ENCODE data around the gene IFNLR1.

IFNLR1 gene

DNA sequence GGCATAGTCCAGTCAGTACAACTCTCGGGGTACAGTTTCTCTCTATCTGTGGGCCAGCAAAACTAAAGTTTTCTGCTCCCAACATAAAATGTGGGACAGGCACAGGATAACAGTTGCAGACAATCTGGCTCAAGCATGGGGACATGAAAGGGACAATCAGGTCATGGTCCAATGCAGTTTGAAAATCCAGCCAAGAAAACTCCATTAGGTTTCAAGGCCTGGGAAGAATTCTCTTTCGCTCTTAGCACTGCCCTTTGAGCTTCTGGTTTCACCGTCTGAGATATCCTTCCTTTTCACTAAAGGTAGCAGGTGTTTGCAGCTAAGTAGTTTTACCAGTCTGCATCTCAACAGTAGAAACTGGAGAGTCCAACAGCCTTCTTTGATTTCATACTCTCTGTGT lies 23.1 kb downstream of the IFNLR1 start:
- no peak overlapping the region for H3K4me3 ChIP-seq (ENCODE audit: control insufficient read depth, low read depth, low read length)
- TF ChIP-seq, protein P1, sequence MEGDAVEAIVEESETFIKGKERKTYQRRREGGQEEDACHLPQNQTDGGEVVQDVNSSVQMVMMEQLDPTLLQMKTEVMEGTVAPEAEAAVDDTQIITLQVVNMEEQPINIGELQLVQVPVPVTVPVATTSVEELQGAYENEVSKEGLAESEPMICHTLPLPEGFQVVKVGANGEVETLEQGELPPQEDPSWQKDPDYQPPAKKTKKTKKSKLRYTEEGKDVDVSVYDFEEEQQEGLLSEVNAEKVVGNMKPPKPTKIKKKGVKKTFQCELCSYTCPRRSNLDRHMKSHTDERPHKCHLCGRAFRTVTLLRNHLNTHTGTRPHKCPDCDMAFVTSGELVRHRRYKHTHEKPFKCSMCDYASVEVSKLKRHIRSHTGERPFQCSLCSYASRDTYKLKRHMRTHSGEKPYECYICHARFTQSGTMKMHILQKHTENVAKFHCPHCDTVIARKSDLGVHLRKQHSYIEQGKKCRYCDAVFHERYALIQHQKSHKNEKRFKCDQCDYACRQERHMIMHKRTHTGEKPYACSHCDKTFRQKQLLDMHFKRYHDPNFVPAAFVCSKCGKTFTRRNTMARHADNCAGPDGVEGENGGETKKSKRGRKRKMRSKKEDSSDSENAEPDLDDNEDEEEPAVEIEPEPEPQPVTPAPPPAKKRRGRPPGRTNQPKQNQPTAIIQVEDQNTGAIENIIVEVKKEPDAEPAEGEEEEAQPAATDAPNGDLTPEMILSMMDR (IDR thresholded peaks at IDR 0.05; ENCODE audit: control insufficient read depth, insufficient read depth, low read depth, low read length, missing control alignments): no peak
- DNase-seq (ENCODE audit: low read depth): no peak

DNA sequence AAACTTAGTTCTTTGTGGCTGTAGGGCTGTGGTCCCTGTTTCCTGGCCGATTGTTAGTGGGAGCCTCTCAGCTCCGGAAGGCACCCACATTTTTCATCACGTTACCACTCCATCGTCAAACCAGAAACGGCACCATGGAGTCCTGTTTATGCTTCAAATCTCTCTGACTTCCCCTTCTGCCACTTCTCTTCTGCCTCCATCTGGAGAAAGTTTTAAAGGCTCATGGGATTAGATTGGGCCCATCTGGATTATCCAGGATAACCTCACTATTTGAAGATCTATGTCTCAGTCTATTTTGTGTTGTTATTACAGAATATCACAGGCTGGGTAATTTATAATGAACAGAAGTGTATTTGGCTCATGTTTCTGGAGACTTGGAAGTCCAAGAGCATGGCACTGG lies 24.9 kb downstream of the IFNLR1 start:
- DNase-seq (ENCODE audit: low read depth): no peak
- TF ChIP-seq, protein P1 (IDR thresholded peaks at IDR 0.05; ENCODE audit: control insufficient read depth, insufficient read depth, low read depth, low read length, missing control alignments): no peak
- H3K4me3 ChIP-seq (ENCODE audit: control insufficient read depth, low read depth, low read length): no peak overlapping the region

DNA sequence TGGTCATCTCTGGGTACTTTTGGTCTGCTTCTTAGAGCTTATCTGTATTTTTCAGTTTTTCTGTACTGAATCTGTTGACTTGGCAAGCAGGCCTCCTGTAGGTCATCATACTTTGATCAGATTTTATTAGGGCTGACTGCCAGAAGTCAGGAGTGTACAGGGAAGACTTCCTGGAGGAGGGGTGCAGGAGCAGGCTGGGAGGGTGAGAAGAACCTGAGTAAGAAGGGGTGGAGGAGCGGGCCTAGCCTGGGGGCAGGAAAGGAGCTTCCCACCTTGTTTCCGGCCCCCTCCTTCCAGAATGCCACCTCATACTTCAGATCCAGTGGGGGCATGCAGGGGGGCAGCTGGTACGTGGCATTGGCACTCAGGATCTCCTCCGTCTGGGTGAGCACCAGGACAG lies 25.8 kb downstream of the IFNLR1 start:
- TF ChIP-seq, protein P1 (IDR thresholded peaks at IDR 0.05; ENCODE audit: control insufficient read depth, insufficient read depth, low read depth, low read length, missing control alignments): no peak
- DNase-seq (ENCODE audit: low read depth): no peak

DNA sequence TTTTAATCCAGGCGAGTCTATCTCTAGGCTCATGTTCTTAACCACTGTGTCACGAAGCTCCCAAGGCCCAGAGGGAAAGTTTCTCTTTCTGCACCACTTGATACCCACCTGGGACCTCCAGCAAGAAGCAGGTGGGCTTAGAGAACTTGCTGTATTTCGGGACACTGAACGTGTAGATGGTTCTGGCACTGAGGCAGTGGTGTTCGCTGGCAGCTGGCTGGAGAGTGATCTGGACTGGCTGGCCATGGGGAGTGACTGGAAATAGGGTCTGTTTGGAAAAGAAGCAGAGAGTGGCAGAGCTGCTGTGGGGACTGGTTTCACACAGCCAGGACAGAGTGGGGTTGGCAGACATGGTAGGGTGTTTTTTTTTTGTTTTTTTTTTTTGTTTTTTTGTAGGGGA lies 27.7 kb downstream of the IFNLR1 start:
- H3K4me3 ChIP-seq (ENCODE audit: control insufficient read depth, low read depth, low read length): no peak overlapping the region
- TF ChIP-seq, protein P1 (IDR thresholded peaks at IDR 0.05; ENCODE audit: control insufficient read depth, insufficient read depth, low read depth, low read length, missing control alignments): no peak
- DNase-seq (ENCODE audit: low read depth): no peak

More for the DNA sequence above, 25.8 kb downstream of the IFNLR1 start:
- H3K4me3 ChIP-seq (ENCODE audit: control insufficient read depth, low read depth, low read length): no peak overlapping the region

DNA sequence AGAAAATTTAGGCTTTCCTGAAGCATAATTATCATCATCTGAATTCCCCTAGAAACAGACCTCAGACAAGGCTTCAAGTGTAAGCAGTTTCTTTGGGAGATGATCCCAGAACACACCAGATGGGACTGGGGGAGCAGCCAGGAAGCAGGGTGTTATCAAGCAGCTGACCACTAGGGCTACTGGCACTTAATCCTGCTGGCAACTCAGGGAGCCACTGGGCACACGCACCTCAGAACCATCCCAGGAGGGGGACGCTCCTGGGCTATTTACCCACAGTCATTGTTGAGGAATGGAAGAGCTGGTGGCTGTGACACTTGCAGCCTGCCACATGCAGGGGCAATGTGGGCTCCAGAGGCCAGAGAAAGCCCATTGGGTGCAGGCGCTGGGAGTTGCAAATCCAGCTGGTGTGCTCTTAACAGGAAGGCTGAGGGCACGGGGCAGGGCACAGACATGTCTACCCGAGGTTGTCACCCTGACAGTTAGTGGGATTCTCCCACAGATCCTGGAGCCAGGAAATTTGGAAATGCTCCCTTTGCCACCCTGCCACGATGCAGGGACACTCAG lies 29.1 kb downstream of the IFNLR1 start:
- TF ChIP-seq, protein P1 (IDR thresholded peaks at IDR 0.05; ENCODE audit: control insufficient read depth, insufficient read depth, low read depth, low read length, missing control alignments): peak; percentile 38
- no peak for DNase-seq (ENCODE audit: low read depth)
- no peak overlapping the region for H3K4me3 ChIP-seq (ENCODE audit: control insufficient read depth, low read depth, low read length)

DNA sequence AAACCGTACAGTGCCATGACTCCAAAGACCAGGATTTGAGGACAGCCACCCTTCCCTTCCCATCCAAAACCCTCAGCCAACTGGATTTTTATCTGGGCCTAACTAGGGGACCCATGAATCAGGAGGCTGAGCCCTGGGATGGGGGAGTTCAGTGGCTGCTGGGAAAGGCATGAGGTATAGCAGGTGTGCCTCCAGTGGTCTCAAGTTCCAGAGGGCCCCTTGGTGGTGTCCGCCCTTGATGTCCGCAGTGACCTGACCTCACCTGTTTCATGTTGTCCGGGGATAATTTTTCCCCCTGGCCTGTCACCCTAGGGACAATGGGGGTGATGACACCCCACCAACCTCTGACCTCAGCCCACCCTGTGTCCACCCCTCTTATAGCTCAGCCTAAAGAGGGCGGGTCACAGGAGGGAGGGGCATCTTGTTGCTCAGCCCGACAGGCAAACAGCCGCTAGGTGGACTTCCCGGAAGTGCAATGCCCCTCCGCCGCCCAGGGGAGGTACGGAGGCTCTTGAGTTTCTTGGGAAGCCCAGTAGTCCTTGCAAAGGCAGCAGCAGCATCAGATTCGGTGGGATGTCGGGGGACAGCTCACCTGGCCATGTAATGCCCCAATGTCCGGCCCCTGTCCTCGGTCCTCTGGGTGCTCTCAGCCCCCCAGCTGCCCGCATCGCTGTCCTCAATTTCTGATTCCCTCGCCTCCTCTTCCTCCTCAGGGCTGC lies 30.4 kb downstream of the IFNLR1 start:
- TF ChIP-seq, protein P1 (IDR thresholded peaks at IDR 0.05; ENCODE audit: control insufficient read depth, insufficient read depth, low read depth, low read length, missing control alignments): no peak
- H3K4me3 ChIP-seq (ENCODE audit: control insufficient read depth, low read depth, low read length): no peak overlapping the region
- no peak for DNase-seq (ENCODE audit: low read depth)

Measured in AG09309 (cell line).